Measurements from ENCODE around the gene CLCA2.

DNA sequence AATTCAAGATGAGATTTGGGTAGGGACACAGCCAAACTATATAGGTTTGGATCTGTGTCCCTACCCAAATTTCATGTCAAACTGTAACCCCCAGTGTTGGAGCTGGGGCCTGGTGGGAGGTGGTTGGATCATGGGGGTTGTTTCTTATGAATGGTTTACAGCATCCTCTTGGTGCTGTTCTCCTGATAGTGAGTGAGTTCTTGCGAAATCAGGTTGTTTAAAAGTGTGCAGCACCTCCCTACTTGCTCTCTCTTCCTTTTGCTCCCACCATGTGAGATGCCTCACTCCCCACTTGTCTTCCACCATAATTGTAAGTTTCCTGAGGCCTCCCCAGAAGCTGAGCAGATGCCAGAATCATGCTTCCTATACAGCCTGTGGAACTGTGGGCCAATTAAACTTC is 45.2 kb upstream of the CLCA2 start:
- TF ChIP-seq, protein P1, sequence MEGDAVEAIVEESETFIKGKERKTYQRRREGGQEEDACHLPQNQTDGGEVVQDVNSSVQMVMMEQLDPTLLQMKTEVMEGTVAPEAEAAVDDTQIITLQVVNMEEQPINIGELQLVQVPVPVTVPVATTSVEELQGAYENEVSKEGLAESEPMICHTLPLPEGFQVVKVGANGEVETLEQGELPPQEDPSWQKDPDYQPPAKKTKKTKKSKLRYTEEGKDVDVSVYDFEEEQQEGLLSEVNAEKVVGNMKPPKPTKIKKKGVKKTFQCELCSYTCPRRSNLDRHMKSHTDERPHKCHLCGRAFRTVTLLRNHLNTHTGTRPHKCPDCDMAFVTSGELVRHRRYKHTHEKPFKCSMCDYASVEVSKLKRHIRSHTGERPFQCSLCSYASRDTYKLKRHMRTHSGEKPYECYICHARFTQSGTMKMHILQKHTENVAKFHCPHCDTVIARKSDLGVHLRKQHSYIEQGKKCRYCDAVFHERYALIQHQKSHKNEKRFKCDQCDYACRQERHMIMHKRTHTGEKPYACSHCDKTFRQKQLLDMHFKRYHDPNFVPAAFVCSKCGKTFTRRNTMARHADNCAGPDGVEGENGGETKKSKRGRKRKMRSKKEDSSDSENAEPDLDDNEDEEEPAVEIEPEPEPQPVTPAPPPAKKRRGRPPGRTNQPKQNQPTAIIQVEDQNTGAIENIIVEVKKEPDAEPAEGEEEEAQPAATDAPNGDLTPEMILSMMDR (IDR thresholded peaks at IDR 0.05), result no peak
- no peak for TF ChIP-seq EZH2 (IDR thresholded peaks at IDR 0.05; ENCODE audit: borderline replicate concordance, insufficient read depth, low read depth, low read length, poor library complexity, severe bottlenecking)

All from B cell (primary cell).